ENCODE results near the gene APOC3.

DNA sequence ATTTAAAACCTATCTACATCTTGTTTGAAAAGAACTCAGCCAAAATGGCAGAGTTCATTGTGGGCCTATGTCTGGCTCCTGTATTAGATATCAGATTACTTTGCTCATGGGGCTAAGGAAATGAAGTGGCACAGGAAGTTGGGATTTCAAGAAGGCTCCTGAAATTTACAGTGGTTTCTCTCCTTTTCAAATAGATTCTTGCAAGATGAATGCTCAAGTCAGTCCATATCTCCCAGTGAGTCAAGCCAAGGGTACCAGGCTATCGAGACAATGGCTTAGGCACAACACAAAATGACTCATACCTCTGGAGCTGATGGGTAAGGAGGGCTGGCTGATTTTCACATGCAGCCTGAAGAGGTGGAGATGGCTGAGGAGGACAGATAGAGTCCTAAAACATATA lies 31.8 kb downstream of the APOC3 start:
- TF ChIP-seq, protein P1, sequence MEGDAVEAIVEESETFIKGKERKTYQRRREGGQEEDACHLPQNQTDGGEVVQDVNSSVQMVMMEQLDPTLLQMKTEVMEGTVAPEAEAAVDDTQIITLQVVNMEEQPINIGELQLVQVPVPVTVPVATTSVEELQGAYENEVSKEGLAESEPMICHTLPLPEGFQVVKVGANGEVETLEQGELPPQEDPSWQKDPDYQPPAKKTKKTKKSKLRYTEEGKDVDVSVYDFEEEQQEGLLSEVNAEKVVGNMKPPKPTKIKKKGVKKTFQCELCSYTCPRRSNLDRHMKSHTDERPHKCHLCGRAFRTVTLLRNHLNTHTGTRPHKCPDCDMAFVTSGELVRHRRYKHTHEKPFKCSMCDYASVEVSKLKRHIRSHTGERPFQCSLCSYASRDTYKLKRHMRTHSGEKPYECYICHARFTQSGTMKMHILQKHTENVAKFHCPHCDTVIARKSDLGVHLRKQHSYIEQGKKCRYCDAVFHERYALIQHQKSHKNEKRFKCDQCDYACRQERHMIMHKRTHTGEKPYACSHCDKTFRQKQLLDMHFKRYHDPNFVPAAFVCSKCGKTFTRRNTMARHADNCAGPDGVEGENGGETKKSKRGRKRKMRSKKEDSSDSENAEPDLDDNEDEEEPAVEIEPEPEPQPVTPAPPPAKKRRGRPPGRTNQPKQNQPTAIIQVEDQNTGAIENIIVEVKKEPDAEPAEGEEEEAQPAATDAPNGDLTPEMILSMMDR (IDR thresholded peaks at IDR 0.05): no peak
- TF ChIP-seq POLR2AphosphoS5 (IDR thresholded peaks at IDR 0.05): no peak
